Panc1 (cell line): ENCODE measurements around the gene CRYGN. TPM values are rescaled to one million over a fixed set of nuclear protein-coding genes. Genes with fewer than 3 reads are reported as not detected.

ENCODE experiments used
- ATAC-seq: fragments of 200-7000 bp; cut with Tn5 transposase; 2 replicates; pipeline ENCODE4 v1.9.1; 2020; ENCODE audit warnings: mild to moderate bottlenecking, moderate library complexity
- BruUV-seq: library from RNA; stranded (reverse); fragments of 400-500 nt; replicated peaks from 2 replicates; lab custom pipeline; 2021; lab: Mats Ljungman, UMichigan
- CTCF ChIA-PET: fragments of 300-600 bp; sonication (Branson Sonifier 250); formaldehyde crosslinking; loops from one replicate; lab custom pipeline; 2022; ENCODE audit warnings: antibody characterized with exemption; lab: Charles Lee
- POLR2A ChIA-PET: fragments of 300-600 bp; sonication (Branson Sonifier 250); formaldehyde crosslinking; loops from one replicate; lab custom pipeline; 2022; ENCODE audit warnings: antibody characterized with exemption; lab: Charles Lee
- DNase-seq: peaks from one replicate; pipeline ENCODE4 v3.0.0-alpha.2; 2010; ENCODE audit warnings: low read depth, low spot score
- H3K27ac ChIP-seq: 2 replicates; pipeline ENCODE4 v1.5.1; 2011; ENCODE audit warnings: mild to moderate bottlenecking, low read length, inconsistent platforms
- H3K27me3 ChIP-seq: fragments of 200-500 bp; sonication (Bioruptor generic); 2 replicates; pipeline ENCODE4 v1.6.0; 2014; ENCODE audit warnings: low read length, inconsistent platforms; ENCODE audit not compliant: control insufficient read depth, insufficient read depth
- H3K36me3 ChIP-seq: fragments of 200-500 bp; sonication (Bioruptor generic); 2 replicates; pipeline ENCODE4 v1.5.1; 2014; ENCODE audit warnings: inconsistent platforms, mild to moderate bottlenecking, low read length, moderate library complexity; ENCODE audit not compliant: control insufficient read depth, insufficient read depth
- H3K4me1 ChIP-seq: 2 replicates; pipeline ENCODE4 v1.5.1; 2011; ENCODE audit warnings: inconsistent platforms, mild to moderate bottlenecking, low read length, moderate library complexity; ENCODE audit not compliant: control insufficient read depth, insufficient read depth
- H3K4me3 ChIP-seq, 2 experiments: 2 replicates each; pipeline ENCODE4 v1.5.1; 2011 to 2012; ENCODE audit warnings: low read depth in 2 of 2, low read length in 2 of 2, mild to moderate bottlenecking in 2 of 2, inconsistent platforms in 1 of 2, moderate library complexity in 1 of 2
- H3K9me3 ChIP-seq: fragments of 200-500 bp; sonication (Bioruptor generic); 2 replicates; pipeline ENCODE4 v1.5.1; 2014; ENCODE audit warnings: low read depth, mild to moderate bottlenecking, inconsistent platforms, low read length, moderate library complexity; ENCODE audit not compliant: control insufficient read depth, insufficient read depth
- POLR2AphosphoS5 ChIP-seq: IDR thresholded peaks from 2 replicates; pipeline ENCODE4 v1.6.1; 2012; ENCODE audit warnings: mild to moderate bottlenecking, low read depth, low read length, moderate library complexity
- SIN3A ChIP-seq: IDR thresholded peaks from 2 replicates; pipeline ENCODE4 v1.6.1; 2012; ENCODE audit warnings: low read depth, mild to moderate bottlenecking, low read length, moderate library complexity, borderline replicate concordance; ENCODE audit not compliant: insufficient read depth
- TCF7L2 ChIP-seq: IDR thresholded peaks from 2 replicates; pipeline ENCODE4 v1.6.1; 2011; ENCODE audit warnings: mild to moderate bottlenecking, low read depth, low read length, inconsistent platforms
- in situ Hi-C: cut with HindIII; loops from 2 replicates; pipeline ENCODE4 v1.10.0; 2016; ENCODE audit warnings: low sequenced_read_pairs, low pct_unique_long_range_greater_than_20kb
- intact Hi-C: fragments of 100-400 bp; cut with micrococcal nuclease; formaldehyde crosslinking; loops from one replicate; pipeline ENCODE4 v1.10.0; 2022; ENCODE audit not compliant: unreplicated experiment
- total RNA-seq: library from RNA; stranded (reverse); gene quantifications from one replicate; pipeline ENCODE4 v1.2.1, GENCODE V29; 2021; ENCODE audit not compliant: unreplicated experiment
- TF ChIP-seq, protein P1 (sequence below), 2 experiments: IDR thresholded peaks; 2 replicates each; pipeline ENCODE4 v1.6.1; 2011 to 2012; ENCODE audit warnings: low read depth in 2 of 2, control low read depth in 1 of 2, low read length in 1 of 2, mild to moderate bottlenecking in 1 of 2, moderate library complexity in 1 of 2; ENCODE audit not compliant: insufficient read depth in 1 of 2
- TF ChIP-seq, protein P2 (sequence below): fragments of 450-650 bp; IDR thresholded peaks from 2 replicates; pipeline ENCODE4 v1.5.1; 2017; ENCODE audit warnings: mild to moderate bottlenecking

Gene CRYGN
- total RNA-seq, 1 experiment from 2014 or later: 0.74 TPM

DNA sequence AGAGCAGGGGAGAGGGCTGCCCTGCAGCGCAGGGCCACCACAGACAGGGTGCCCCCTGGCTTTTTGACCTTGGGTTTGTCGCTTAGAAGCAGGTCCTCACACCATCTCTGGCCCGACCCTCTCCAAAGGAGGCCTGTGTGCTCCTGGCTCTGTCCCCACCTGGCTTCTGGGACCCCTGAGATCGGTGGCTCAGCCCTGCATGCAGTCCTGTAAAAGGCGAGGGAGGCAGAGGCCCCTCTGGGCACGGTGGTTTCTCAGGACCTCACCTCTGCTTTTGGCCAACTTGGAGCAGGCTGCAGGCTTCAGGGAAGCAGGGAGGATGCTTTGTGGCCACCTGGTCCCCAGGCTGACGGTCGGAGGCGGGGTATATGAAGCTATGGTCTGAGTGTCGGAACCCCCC lies 51.5 kb downstream of the CRYGN start:
- no peak overlapping the region for H3K4me3 ChIP-seq
- BruUV-seq: no TSS peak
- DNase-seq: no peak
- peaks cover 8% of the 10 kb centered on the region for H3K4me1 ChIP-seq
- ChIA-PET POLR2A (no interaction called here), CTCF (no interaction called here)
- H3K27me3 ChIP-seq: no peaks in the 10 kb centered on the region
- no peaks in the 10 kb centered on the region for H3K9me3 ChIP-seq
- H3K27ac ChIP-seq: no peak overlapping the region
- no peaks in the 10 kb centered on the region for H3K36me3 ChIP-seq
- intact Hi-C loops: no loop called here
- in situ Hi-C loops: no loop called here
- ATAC-seq: no peak
- no peak for TF ChIP-seq TCF7L2
- TF ChIP-seq SIN3A: no peak
- TF ChIP-seq, protein P1, sequence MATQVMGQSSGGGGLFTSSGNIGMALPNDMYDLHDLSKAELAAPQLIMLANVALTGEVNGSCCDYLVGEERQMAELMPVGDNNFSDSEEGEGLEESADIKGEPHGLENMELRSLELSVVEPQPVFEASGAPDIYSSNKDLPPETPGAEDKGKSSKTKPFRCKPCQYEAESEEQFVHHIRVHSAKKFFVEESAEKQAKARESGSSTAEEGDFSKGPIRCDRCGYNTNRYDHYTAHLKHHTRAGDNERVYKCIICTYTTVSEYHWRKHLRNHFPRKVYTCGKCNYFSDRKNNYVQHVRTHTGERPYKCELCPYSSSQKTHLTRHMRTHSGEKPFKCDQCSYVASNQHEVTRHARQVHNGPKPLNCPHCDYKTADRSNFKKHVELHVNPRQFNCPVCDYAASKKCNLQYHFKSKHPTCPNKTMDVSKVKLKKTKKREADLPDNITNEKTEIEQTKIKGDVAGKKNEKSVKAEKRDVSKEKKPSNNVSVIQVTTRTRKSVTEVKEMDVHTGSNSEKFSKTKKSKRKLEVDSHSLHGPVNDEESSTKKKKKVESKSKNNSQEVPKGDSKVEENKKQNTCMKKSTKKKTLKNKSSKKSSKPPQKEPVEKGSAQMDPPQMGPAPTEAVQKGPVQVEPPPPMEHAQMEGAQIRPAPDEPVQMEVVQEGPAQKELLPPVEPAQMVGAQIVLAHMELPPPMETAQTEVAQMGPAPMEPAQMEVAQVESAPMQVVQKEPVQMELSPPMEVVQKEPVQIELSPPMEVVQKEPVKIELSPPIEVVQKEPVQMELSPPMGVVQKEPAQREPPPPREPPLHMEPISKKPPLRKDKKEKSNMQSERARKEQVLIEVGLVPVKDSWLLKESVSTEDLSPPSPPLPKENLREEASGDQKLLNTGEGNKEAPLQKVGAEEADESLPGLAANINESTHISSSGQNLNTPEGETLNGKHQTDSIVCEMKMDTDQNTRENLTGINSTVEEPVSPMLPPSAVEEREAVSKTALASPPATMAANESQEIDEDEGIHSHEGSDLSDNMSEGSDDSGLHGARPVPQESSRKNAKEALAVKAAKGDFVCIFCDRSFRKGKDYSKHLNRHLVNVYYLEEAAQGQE (IDR thresholded peaks at IDR 0.05; ENCODE audit: insufficient read depth in 1 of 2, low read depth in 2 of 2, low read length in 1 of 2): no peak
- TF ChIP-seq, protein P2, sequence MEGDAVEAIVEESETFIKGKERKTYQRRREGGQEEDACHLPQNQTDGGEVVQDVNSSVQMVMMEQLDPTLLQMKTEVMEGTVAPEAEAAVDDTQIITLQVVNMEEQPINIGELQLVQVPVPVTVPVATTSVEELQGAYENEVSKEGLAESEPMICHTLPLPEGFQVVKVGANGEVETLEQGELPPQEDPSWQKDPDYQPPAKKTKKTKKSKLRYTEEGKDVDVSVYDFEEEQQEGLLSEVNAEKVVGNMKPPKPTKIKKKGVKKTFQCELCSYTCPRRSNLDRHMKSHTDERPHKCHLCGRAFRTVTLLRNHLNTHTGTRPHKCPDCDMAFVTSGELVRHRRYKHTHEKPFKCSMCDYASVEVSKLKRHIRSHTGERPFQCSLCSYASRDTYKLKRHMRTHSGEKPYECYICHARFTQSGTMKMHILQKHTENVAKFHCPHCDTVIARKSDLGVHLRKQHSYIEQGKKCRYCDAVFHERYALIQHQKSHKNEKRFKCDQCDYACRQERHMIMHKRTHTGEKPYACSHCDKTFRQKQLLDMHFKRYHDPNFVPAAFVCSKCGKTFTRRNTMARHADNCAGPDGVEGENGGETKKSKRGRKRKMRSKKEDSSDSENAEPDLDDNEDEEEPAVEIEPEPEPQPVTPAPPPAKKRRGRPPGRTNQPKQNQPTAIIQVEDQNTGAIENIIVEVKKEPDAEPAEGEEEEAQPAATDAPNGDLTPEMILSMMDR: no peak
- no peak for TF ChIP-seq POLR2AphosphoS5

DNA sequence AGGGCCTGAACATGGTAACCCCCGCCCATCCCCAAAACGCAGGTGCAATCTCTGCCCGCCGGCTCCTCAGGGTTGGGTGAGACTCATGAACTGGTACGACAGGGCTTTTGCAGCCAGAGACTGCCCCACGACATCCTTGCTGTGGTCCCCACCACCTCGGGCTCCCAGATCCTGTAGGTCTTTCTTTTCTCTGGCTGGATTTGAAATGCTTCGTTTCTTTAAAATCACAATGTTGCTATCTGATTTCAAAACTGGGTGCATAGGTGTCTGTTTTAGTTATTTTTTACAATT lies 52.0 kb downstream of the CRYGN start:
- Histone ChIP-seq H3K27me3 (no peaks in the 10 kb centered on the region), H3K9me3 (no peaks in the 10 kb centered on the region), H3K36me3 (no peaks in the 10 kb centered on the region), H3K27ac (no peak overlapping the region), H3K4me1 (peaks cover 5% of the 10 kb centered on the region), H3K4me3 (no peak overlapping the region)
- TF ChIP-seq TCF7L2 (no peak), SIN3A (no peak), POLR2AphosphoS5 (no peak)
- TF ChIP-seq, protein P1 (IDR thresholded peaks at IDR 0.05; ENCODE audit: insufficient read depth in 1 of 2, low read depth in 2 of 2, low read length in 1 of 2): no peak
- TF ChIP-seq, protein P2: no peak
- intact Hi-C loops (no loop called here), in situ Hi-C loops (no loop called here)
- DNase-seq: no peak
- no TSS peak for BruUV-seq
- ATAC-seq: no peak
- POLR2A ChIA-PET: no interaction called here
- CTCF ChIA-PET: no interaction called here
